ENCODE data around the gene MINDY4. TPM values are rescaled to one million over a fixed set of nuclear protein-coding genes. Genes with fewer than 3 reads are reported as not detected.

The MINDY4 gene
- total and polyA plus RNA-seq, 2 donors (not counting 1 experiment from before 2014, with no cell fraction given): 6.1 to 6.3 TPM

GRCh38 chr7:30861612-30862011 lies 90.4 kb downstream of the MINDY4 start:
- H3K27me3 ChIP-seq (ENCODE audit: control insufficient read depth, insufficient read depth, low read length): no peaks in the 10 kb centered on the region
- H3K9ac ChIP-seq (ENCODE audit: insufficient read depth, low read length): no peak overlapping the region
- H3K4me3 ChIP-seq (replicated peaks in 1 of 4; ENCODE audit: control extremely low read depth in 1 of 4, insufficient read depth in 1 of 4, low read depth in 3 of 4, low read length in 4 of 4): no peak overlapping the region
- no peaks in the 10 kb centered on the region for H3K79me2 ChIP-seq (ENCODE audit: control insufficient read depth, insufficient read depth, low read length)
- H3K36me3 ChIP-seq (ENCODE audit: control insufficient read depth, insufficient read depth, low read length): no peaks in the 10 kb centered on the region
- no peaks in the 10 kb centered on the region for H3K9me3 ChIP-seq (ENCODE audit: control insufficient read depth, insufficient read depth, low read depth, low read length)
- no peak overlapping the region for H2AFZ ChIP-seq (ENCODE audit: low read length)
- H3K4me1 ChIP-seq (ENCODE audit: control insufficient read depth, extremely low read depth, insufficient read depth, low read length): peaks cover 8% of the 10 kb centered on the region
- TF ChIP-seq EZH2 (IDR thresholded peaks at IDR 0.05; ENCODE audit: low read length, missing control alignments) (no peak), CTCF (conservative IDR thresholded peaks at IDR 0.05 in 1 of 2, IDR thresholded peaks at IDR 0.05 in 1 of 2; ENCODE audit: low read depth in 1 of 2, low read length in 2 of 2) (no peak)
- H3K4me2 ChIP-seq (ENCODE audit: extremely low read depth, insufficient read depth, low read length): no peak overlapping the region
- H3K27ac ChIP-seq (ENCODE audit: insufficient read depth, low read length): no peak overlapping the region
- DNase-seq (ENCODE audit: low read depth in 2 of 2): no peak
- no peaks in the 10 kb centered on the region for H4K20me1 ChIP-seq (ENCODE audit: control insufficient read depth, extremely low read depth, insufficient read depth, low read length)

DNA sequence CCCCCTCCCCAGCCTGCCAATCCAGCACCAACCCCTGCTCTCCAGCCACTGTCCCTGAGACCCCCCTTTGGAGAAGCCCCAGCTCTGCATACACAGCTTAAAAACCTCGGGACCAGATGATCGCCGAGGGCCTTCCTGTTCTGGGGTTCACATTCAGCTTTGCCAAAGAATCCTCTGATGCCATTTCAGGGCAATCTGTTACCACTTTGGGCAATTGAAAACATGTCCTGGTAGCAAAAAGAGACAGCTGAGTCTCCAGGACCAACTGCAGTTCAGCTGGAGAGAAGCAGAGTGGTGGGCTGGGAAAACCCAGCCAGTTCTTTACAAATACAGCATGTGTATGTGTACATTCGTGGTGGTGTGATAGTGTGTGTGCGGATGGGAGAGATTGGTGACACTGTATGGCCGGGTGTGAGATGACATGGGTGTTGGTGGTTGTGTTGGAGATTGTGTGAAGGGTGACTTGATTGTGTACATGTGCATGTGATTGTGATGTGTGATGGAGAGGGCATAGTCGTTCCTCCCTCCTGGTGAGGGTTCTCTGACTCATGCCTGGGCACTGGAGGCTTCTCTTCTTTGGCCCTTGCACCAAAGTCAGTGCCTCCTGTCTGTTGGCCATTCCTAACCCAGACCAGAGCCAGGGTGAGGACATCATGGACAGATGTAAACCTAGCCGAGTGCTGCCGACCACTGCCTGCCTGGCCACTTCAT lies 91.9 kb downstream of the MINDY4 start:
- H3K9ac ChIP-seq (ENCODE audit: insufficient read depth, low read length): no peak overlapping the region
- no peaks in the 10 kb centered on the region for H3K79me2 ChIP-seq (ENCODE audit: control insufficient read depth, insufficient read depth, low read length)
- H3K4me2 ChIP-seq (ENCODE audit: extremely low read depth, insufficient read depth, low read length): peak overlapping the region; percentile 26
- no peak overlapping the region for H3K4me3 ChIP-seq (replicated peaks in 1 of 4; ENCODE audit: control extremely low read depth in 1 of 4, insufficient read depth in 1 of 4, low read depth in 3 of 4, low read length in 4 of 4)
- no peaks in the 10 kb centered on the region for H3K27me3 ChIP-seq (ENCODE audit: control insufficient read depth, insufficient read depth, low read length)
- no peaks in the 10 kb centered on the region for H4K20me1 ChIP-seq (ENCODE audit: control insufficient read depth, extremely low read depth, insufficient read depth, low read length)
- H3K9me3 ChIP-seq (ENCODE audit: control insufficient read depth, insufficient read depth, low read depth, low read length): no peaks in the 10 kb centered on the region
- DNase-seq (ENCODE audit: low read depth in 2 of 2): peak in 1 of 2 donors; percentile 14
- H3K4me1 ChIP-seq (ENCODE audit: control insufficient read depth, extremely low read depth, insufficient read depth, low read length): peaks cover 8% of the 10 kb centered on the region
- H3K36me3 ChIP-seq (ENCODE audit: control insufficient read depth, insufficient read depth, low read length): no peaks in the 10 kb centered on the region
- H2AFZ ChIP-seq (ENCODE audit: low read length): no peak overlapping the region
- TF ChIP-seq CTCF (conservative IDR thresholded peaks at IDR 0.05 in 1 of 2, IDR thresholded peaks at IDR 0.05 in 1 of 2; ENCODE audit: low read depth in 1 of 2, low read length in 2 of 2) (no peak), EZH2 (IDR thresholded peaks at IDR 0.05; ENCODE audit: low read length, missing control alignments) (no peak)
- H3K27ac ChIP-seq (ENCODE audit: insufficient read depth, low read length): no peak overlapping the region

DNA sequence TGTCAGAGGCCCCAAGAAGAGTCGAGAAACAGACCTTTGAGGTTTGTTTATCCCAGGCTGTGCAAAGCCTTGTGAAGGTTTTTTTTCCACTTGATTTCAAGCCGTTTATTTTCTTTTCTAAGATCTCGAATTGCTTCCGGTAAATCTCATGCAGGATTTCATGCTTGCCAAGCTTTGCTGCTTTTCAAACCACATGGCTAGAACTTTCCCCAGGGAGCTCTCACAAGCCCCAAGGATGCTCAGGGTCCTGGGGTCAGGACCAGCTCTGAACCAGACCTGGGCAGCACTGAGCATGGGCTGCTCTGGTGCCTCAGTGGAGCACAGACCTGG lies 92.5 kb downstream of the MINDY4 start:
- no peak overlapping the region for H3K9ac ChIP-seq (ENCODE audit: insufficient read depth, low read length)
- no peak overlapping the region for H2AFZ ChIP-seq (ENCODE audit: low read length)
- no peak overlapping the region for H3K4me3 ChIP-seq (replicated peaks in 1 of 4; ENCODE audit: control extremely low read depth in 1 of 4, insufficient read depth in 1 of 4, low read depth in 3 of 4, low read length in 4 of 4)
- H3K4me2 ChIP-seq (ENCODE audit: extremely low read depth, insufficient read depth, low read length): no peak overlapping the region
- peaks cover 8% of the 10 kb centered on the region for H3K4me1 ChIP-seq (ENCODE audit: control insufficient read depth, extremely low read depth, insufficient read depth, low read length)
- H4K20me1 ChIP-seq (ENCODE audit: control insufficient read depth, extremely low read depth, insufficient read depth, low read length): no peaks in the 10 kb centered on the region
- H3K36me3 ChIP-seq (ENCODE audit: control insufficient read depth, insufficient read depth, low read length): no peaks in the 10 kb centered on the region
- H3K9me3 ChIP-seq (ENCODE audit: control insufficient read depth, insufficient read depth, low read depth, low read length): no peaks in the 10 kb centered on the region
- H3K79me2 ChIP-seq (ENCODE audit: control insufficient read depth, insufficient read depth, low read length): no peaks in the 10 kb centered on the region
- peak; percentile 42 to 58 for DNase-seq (ENCODE audit: low read depth in 2 of 2)
- no peak overlapping the region for H3K27ac ChIP-seq (ENCODE audit: insufficient read depth, low read length)
- no peaks in the 10 kb centered on the region for H3K27me3 ChIP-seq (ENCODE audit: control insufficient read depth, insufficient read depth, low read length)
- TF ChIP-seq CTCF (conservative IDR thresholded peaks at IDR 0.05 in 1 of 2, IDR thresholded peaks at IDR 0.05 in 1 of 2; ENCODE audit: low read depth in 1 of 2, low read length in 2 of 2): no peak
- TF ChIP-seq EZH2 (IDR thresholded peaks at IDR 0.05; ENCODE audit: low read length, missing control alignments): no peak
